ENCODE measurements around the gene POLR3K.
"Not testable (repeated sequence)": the region's sequence is repeated elsewhere in the genome, so short reads cannot be mapped to it uniquely, and the experiment has no call there.

The POLR3K gene

GRCh38 chr16:63998-64913 lies 10.8 kb upstream of the POLR3K start:
- DNase-seq: no peak

- no peak for DNase-seq
Observed at GRCh38 chr16:63466-63865, 10.1 kb upstream of the POLR3K start.

- DNase-seq: no peak
Observed at GRCh38 chr16:62968-63391, 9.6 kb upstream of the POLR3K start.

GRCh38 chr16:62283-62967 lies 9.0 kb upstream of the POLR3K start:
- no peak for DNase-seq

DNA sequence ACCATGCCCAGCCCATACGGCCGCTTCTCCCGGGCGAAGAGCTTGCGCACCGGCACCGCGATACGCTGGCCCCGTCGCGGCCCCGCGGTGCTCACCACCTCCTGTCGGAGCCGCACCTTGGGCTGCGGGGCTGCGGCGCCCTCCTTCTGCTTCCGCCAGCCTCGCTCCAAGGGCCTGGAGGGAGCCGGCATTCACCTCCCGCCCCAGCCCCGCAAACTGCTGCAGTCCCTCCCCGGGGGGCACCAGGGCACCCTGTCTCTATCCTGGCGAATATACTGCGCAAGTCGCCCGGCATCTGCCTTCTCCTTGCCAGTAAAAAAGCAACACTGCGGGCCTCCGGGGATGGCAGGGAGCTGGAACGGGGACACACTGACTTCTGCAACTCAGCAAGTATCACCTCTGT lies 8.5 kb upstream of the POLR3K start:
- DNase-seq: no peak

GRCh38 chr16:60929-61878 lies 7.8 kb upstream of the POLR3K start:
- no peak for DNase-seq

DNA sequence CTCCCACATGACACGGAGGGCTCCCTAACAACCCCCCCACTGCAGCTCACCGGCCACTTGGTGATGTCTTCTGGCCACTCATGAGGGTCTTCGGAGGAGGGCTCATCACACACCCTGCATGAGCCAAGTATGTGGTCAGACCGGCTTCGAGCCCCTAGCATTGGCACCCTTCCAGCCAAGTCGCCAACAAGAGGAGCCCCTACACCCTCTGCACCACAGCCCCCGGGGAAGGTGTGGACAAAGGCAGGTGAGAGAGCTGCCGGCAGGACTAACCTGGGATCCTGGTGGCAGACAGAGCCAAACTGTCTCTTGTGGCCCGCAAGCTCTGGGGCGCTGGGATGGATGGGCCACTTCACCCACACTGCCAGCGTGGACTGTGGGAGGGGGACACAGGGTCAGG lies 6.8 kb upstream of the POLR3K start:
- no peak for DNase-seq

DNA sequence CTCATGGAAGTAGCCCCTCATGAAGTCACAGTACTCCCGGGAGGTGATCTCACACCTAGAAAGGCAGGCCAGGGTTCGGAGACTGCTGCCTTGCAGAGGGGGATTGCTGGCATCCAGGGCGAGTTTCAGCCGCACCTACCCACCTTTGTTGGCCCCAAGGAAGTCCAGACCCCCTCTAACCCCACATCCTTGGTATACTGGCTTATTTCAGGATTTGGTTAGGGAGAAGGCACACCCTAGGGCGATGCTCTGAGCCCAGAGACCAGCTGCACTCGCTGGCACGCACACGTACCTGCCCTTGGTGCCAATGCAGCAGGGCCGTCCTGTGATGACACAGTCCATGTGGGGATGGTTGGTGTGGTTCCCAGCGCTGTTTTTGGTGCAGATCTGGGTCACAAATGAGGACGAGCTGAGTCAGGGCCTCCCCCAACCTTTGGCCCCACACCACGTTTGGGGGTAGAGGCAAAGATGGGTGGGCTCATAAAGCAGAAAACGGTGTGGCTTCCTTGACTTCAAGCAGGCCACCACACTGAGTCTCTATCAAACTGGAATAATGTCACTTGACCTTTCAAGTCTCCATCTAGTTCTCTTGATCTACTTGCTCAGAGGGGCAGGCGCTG lies 6.1 kb upstream of the POLR3K start:
- DNase-seq: no peak

DNA sequence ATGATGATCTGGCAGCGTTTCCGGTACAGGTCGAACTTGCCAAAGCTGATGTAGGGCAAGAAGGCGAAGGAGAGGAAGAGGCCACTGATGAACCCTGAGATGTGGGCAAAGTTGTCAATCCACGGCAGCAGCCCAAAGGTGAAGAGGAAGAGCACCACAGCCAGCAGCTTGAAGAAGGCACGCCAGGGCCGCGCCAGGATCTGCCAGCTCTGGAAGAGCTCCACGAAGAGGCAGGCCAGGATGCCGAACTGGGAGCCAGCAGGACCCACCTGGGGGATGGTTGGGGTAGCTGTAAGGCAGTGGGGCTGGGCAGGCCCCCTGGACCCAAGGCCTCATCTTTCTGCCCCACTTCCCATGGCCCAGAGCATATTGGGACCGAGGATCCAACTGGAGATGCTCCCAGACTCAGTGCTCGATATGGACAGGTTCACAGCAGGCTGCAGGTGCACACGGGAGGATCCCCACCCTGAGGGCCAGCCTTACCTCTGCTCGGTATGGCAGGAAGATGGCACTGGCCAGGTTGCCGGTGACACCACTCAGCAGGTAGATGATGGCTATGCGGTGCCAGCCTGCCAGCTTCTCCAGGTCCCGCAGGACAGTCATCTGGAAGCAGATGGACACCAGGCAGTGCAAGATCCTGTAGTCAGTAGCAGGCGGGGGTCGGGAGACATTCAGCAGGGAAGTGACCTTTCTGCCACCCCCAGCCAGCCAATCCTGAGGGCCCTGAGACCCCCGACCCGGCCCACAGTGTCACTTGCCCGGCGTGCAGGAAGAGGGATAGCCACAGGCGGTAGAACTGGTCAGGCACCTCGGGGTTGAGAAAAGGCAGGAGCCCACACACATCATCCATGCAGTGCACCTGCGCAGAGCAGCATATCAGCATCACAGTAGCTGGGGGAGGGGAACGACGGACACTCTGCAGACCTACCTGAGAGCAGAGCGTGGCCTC lies 5.4 kb upstream of the POLR3K start:
- no peak for DNase-seq

GRCh38 chr16:57711-58110 lies 4.3 kb upstream of the POLR3K start:
- DNase-seq: no peak

GRCh38 chr16:56231-56927 lies 3.0 kb upstream of the POLR3K start:
- DNase-seq: no peak

GRCh38 chr16:55571-56136 lies 2.2 kb upstream of the POLR3K start:
- no peak for DNase-seq

DNA sequence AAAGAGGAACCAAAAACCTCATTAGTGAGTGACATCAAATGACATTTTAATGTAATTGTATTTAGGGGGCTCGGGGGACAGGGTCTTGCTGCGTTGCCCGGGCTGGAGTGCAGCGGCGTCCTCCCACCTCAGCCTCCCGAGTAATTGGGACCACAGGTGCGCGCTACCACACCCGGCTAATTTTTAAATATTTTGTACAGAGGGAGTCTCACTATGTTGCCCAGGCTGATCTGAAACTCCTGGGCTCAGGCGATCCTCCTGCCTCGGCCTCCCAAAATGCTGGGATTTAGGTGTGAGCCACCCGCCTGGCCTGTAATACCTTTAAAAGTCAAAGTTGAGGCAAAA lies 801 bp upstream of the POLR3K start:
- DNase-seq: no peak

DNA sequence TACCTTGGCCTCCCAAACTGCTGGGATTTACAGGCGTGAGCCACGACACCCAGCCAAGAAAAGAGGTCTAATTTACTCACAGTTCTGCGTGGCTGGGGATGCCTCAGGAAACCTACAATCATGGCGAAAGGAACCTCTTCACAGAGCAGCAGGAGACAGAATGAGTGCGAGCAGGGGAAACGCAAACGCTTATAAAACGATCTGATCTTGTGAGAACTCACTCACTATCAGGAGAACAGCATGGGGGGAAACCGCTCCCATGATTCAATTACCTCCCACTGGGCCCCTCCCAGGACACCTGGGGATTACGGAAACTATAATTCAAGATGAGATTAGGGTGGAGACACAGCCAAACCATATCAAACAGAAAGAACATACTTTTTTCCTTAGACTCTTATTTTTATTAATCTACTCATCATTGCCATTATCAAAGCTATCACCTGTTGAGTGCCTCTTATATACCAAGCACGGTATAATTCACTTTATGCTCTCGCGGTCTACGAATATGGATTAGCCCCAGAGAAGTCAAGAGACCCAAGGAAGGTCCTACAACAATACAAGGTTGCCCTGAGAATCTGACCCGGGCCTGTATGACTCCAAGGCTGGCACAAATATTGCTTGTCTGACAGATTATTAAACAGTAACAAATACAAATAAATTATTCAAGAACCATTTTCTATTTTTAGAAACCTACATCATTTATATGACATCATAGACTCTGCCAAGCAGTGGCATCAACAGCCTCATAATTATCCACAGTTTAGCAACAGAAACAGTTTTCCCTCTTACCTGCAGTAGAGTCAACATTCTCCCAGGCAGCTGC lies 2.4 kb downstream of the POLR3K start:
- DNase-seq: no peak

- no peak for DNase-seq
Observed at GRCh38 chr16:47234-47633, 6.2 kb downstream of the POLR3K start.

GRCh38 chr16:46510-46909 lies 6.9 kb downstream of the POLR3K start:
- not testable (repeated sequence) for DNase-seq

DNA sequence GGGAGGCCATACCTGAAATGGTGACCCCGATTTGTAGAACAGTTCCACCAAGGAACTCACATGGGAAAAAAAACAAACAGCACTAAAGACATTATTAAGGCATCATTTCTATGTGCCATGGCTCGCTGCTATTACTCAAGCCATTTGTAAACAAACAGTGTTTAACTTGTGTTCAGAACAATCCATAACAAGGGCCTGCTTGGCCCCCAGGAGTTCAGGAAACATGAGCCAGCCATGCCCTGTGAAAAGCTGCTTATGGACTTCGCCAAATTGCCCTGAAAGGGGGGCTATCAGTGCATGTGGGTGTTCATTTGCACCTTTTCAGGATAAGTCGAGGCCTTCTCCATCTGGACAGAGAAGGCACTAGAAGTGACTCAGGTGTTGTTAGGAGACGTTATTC lies 8.0 kb downstream of the POLR3K start:
- no peak for DNase-seq

DNA sequence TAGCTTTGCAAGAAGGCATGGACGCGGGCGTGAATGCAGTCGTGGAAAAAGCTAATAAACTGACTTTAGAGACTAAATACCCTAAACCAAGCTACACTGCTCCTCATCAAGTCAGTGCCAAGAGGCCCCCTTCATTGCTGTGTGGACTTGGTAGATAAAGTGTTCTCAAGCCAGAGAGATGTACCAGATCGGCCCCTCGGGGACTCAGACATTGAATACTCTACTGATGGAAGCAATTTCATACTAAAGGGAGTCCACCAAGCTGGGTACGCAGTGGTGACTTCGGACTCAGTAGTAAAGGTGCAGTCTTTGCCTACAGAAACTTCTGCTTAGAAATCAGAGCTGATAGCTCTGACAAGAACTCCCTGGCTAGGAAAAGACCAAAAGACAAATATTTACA lies 8.8 kb downstream of the POLR3K start:
- DNase-seq: no peak

DNA sequence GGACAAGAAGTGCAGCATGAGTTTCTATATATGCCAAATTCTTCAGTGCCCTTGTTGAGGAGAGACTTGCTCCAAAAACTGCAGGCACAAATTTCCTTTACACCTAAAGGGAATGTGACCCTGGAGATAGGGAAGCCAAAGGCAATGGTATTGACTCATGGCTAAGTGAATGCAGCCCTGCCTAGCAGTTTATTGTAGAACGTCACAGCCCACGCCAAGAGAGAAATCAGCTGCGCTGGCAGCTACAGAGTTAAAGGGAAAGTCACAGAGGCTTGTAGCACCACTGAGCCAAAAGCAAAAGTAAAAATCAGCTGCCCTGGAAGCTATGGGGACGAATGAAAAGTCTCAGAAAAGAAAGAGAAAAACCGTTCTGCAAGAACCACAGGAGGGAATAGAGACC lies 10.1 kb downstream of the POLR3K start:
- no peak for DNase-seq

- no peak for DNase-seq
Observed at GRCh38 chr16:42691-43090, 10.7 kb downstream of the POLR3K start.

All from NCI-H1436 treated with DMSO at 0.1 percent for 48 hours (cell line).